ENCODE measurements around the gene BEAN1.
A peak's percentile ranks its signal among the peaks of the same experiment; 100 is the strongest.

BEAN1 gene

GRCh38 chr16:66470556-66470955, 43.5 kb downstream of the BEAN1 start:
- no peak for DNase-seq (ENCODE audit: low spot score)

GRCh38 chr16:66471264-66471663, 44.2 kb downstream of the BEAN1 start:
- DNase-seq (ENCODE audit: low spot score), result no peak

GRCh38 chr16:66471716-66472393, 44.8 kb downstream of the BEAN1 start:
- no peak for DNase-seq (ENCODE audit: low spot score)

GRCh38 chr16:66473051-66473571, 46.0 kb downstream of the BEAN1 start:
- no peak for DNase-seq (ENCODE audit: low spot score)

GRCh38 chr16:66473654-66474519, 46.8 kb downstream of the BEAN1 start:
- no peak for DNase-seq (ENCODE audit: low spot score)

- no peak for DNase-seq (ENCODE audit: low spot score)
These were observed 47.7 kb downstream of the BEAN1 start for GRCh38 chr16:66474750-66475199.

GRCh38 chr16:66475232-66475631, 48.1 kb downstream of the BEAN1 start:
- no peak for DNase-seq (ENCODE audit: low spot score)

- no peak for DNase-seq (ENCODE audit: low spot score)
These were observed 49.4 kb downstream of the BEAN1 start for GRCh38 chr16:66476328-66477027.

- no peak for DNase-seq (ENCODE audit: low spot score)
These were observed 50.0 kb downstream of the BEAN1 start for GRCh38 chr16:66477028-66477515.

- DNase-seq (ENCODE audit: low spot score), result peak; percentile 78
These were observed 51.8 kb downstream of the BEAN1 start for GRCh38 chr16:66478733-66479511.

- DNase-seq (ENCODE audit: low spot score), result no peak
These were observed 52.7 kb downstream of the BEAN1 start for GRCh38 chr16:66479661-66480264.

GRCh38 chr16:66480265-66481080, 53.4 kb downstream of the BEAN1 start:
- DNase-seq (ENCODE audit: low spot score), result no peak

- no peak for DNase-seq (ENCODE audit: low spot score)
These were observed 54.2 kb downstream of the BEAN1 start for GRCh38 chr16:66481081-66481942.

GRCh38 chr16:66481943-66482390, 54.9 kb downstream of the BEAN1 start:
- no peak for DNase-seq (ENCODE audit: low spot score)

- peak; percentile 85 for DNase-seq (ENCODE audit: low spot score)
These were observed 56.8 kb downstream of the BEAN1 start for GRCh38 chr16:66483689-66484452.

GRCh38 chr16:66484453-66485213, 57.5 kb downstream of the BEAN1 start:
- no peak for DNase-seq (ENCODE audit: low spot score)

- DNase-seq (ENCODE audit: low spot score), result no peak
These were observed 58.3 kb downstream of the BEAN1 start for GRCh38 chr16:66485376-66485775.
